ENCODE results near the gene AMDHD2.

- no peak for TF ChIP-seq ARNT (IDR thresholded peaks at IDR 0.05)
- TF ChIP-seq SUZ12 (IDR thresholded peaks at IDR 0.05), result no peak
- TF ChIP-seq FOXM1 (IDR thresholded peaks at IDR 0.05; ENCODE audit: borderline replicate concordance), result no peak
- no peak for TF ChIP-seq SP1 (IDR thresholded peaks at IDR 0.05)
- no peak for TF ChIP-seq ELF4 (IDR thresholded peaks at IDR 0.05)
These were observed 47.7 kb upstream of the AMDHD2 start for GRCh38 chr16:2472488-2472864.

All from HEK293T (cell line).